GM04504 (cell line): Measurements from ENCODE around the gene LARP4.
"Not testable (repeated sequence)": the region's sequence is repeated elsewhere in the genome, so short reads cannot be mapped to it uniquely, and the experiment has no call there.

ENCODE experiments used
- DNase-seq: peaks from one replicate; pipeline ENCODE4 v3.0.0-alpha.2; 2012; ENCODE audit warnings: low read depth

LARP4 gene

DNA sequence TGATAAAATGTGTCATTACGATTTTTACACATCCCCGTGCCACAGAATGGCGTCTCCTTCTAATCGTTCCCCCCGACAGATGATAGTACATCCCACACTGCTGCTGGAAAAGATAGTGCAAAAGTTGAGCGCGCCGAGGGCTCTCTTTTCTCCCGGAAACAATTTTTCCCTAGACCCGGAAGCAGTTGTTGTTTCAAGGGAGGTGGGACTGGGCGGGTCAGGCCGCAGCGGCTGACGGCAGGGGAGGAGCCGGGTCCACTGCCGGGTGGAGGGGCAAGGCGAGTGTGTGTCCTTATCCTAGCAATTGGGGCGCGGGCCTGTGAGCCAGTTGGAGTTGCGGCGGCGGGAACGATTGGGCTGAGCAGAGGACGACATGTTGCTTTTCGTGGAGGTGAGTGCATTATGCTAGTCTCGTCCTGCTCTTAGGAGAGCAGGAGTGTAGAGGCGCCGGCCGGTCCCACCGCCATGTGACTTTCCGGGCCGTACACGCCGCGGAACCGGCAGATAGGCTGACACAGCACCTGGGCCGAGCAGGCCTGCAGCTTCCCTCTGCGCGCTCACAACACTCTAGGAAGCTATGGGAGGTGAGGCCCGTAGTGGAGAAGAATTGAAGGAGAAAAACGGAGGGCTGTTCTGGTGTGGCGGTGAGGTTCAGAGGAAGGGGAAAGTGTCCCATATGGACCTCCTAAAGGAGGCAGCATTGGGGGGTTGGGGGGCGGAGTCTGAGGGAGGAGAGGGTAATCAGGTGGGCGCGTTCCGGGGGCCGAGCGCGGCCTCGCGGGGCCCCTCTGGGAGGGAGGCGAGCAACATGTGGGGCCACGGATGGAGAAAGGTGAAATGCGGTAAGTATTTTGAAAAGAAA is at the start of gene LARP4:
Gene LARP4 (plus strand): TSS at position 248 of the 862 bp plus-strand sequence. CDS start 126 bp downstream, at position 374.
- peak; percentile 89 for DNase-seq

DNA sequence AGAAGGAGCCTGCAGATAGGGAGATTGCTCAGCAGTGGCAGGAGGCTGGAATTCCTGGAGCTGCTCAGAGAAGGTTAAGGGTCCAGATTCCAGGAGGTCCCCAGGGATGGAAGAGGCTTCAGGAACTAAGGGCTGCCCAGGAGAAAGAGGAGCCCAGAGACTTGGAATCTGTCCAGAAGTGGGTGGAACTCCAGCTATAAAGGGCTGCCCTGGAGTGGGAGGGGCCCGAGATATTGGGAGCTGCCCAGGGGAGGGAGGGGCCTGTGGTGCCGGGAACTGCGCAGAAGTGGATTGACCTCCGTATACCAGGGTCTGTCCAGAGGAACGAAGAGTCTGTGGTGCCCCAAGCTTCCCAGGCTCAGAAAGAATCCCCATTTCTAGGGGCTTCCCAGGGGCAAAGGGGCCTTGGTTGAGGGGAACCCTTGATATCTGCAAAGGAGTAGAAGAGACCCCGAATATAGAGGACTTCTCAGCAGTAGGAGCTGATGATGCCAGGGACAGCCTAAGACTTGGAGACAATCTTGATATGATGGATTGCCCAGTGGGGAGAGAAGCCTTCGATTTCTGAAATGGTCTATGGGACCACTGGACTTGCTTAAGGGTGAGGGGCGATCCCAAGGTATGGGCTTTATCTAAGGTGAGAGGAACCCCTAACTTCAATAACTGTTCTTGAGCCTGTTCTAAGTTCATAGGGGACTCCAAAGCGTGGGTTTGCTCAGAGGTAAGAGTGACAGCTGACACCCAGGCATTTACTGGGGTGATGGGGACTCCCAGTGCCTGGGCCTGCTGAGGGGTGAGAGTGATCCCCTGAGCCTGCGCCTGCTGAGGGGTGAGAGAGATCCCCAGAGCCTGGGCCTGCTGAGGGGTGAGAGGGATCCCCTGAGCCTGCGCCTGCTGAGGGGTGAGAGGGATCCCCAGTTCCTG is 49.3 kb upstream of the LARP4 start:
- no peak for DNase-seq

DNA sequence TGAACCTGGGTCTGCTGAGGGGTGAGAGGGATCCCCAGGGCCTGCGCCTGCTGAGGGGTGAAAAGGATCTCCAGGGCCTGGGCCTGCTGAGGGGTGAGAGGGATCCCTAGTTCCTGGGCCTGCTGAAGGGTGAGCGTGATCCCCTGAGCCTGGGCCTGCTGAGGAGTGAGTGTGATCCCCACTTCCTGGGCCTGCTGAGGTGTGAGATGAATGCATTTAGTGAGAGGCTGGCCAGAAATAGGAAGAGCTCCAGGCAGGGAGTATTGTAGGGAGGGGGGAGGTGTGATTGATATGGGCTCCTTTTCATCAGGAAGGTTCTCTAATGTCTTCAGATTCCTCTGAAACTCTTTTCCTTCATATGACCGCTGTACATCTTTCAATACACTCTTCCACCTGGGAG is 47.3 kb upstream of the LARP4 start:
- DNase-seq: no peak

DNA sequence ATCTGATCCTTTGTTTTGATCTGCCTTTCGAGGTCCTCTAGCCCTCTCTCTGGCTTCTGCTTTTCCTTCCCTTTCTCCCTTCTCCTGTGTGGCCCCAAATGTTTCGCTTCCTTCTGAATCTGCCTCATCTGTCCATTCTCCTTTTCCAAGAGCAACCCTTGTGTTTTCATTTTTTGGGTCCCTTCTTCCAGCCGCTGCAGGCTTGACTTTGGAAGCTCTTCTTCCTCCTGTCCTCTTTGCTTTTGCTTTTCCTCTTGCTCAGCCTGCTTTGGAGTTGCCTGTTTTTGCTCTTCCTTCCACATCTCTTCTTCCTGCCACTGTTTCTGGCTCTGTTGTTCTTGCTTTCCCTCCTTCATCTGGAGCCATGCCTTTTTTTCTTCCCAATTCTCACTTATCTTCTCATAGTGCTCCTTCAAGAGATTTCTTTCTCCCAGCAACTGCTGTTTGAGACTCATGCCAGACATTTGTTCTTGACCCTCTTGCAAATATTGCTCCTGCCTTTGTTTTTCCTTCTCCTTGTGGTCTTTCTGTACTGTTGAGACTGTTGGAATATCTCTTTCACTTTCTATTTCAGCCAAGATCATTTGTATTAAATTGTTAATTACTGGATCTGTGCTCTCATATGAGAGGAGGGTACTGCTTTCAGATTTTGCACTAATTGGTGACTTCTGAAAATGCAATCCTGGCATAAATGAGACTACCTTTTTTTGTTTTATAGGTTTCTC is 46.7 kb upstream of the LARP4 start:
- no peak for DNase-seq

DNA sequence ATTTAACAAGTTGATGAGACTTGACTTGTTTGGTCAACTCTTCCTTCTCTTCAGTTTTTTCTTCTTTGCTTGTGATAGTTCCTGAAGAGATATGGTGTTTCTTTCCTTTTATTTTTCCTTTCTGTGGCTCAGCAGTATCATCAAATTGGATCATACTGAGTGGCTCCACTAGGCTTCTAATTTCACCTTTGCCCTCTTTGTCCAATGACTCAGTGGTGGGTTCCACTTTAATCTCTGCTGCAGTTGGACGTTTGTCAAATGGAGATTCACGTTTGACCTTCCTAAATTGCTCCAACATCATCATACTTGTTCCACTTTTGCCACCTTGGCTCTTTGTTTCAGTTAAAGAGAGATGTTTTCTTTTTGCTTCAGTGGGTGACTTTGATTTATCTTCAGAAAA is 45.8 kb upstream of the LARP4 start:
- DNase-seq: no peak

DNA sequence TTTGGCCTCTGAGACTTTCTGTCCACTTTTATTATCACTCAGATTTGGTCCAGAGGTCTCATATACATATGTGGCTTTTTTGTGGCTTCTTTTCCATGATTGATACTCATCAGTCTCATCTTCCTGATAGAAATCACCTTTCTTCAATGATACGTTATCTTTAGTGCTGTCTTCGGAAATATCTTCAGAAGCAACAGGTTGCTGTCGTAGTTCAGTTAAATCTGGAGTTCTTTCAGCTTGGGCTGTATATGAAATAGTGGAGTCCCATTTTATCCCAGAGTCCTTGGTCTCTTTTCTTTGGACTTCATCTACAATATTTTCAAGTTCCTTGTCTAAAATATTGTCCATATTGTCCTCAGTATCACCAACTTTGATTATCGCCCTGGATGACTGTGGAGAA is 45.3 kb upstream of the LARP4 start:
- DNase-seq: no peak

DNA sequence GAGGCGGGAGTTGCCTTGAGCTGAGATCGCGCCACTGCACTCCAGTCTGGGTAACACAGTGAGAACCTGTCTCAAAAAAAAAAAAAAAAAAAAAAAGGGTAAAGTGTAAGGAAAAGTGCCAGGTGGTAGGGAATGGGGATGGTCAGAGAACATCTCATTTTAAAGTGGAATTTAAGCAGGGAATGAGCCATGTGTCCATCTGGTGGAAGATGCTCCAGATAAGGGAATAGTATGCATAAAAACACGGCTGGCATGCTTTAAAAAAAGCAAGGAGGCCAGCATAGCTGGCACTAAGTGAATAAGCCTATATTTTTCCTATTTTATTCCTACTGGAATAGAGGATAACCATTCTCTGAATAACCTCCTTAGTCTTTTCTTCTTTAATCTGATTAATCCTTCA is 38.0 kb upstream of the LARP4 start:
- DNase-seq: no peak

DNA sequence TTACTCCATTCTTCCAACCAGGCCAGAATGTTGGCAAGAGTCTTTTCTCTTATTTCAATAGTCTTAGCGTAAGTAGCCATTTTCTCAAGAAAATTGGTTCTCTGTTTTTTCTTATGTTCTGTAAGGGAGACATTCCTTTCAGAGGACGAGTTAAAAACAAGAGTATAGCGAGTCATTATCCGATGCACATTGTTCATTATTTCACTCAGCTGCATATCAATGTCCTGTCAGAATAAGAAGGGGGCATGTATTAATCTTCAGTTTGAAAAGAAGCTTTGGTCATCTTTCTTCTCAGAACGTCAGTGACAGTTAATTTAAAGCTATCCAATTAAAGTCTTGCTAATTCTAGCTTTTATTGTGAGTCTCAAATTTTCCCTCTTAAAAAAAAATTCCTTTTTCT is 37.5 kb upstream of the LARP4 start:
- no peak for DNase-seq

DNA sequence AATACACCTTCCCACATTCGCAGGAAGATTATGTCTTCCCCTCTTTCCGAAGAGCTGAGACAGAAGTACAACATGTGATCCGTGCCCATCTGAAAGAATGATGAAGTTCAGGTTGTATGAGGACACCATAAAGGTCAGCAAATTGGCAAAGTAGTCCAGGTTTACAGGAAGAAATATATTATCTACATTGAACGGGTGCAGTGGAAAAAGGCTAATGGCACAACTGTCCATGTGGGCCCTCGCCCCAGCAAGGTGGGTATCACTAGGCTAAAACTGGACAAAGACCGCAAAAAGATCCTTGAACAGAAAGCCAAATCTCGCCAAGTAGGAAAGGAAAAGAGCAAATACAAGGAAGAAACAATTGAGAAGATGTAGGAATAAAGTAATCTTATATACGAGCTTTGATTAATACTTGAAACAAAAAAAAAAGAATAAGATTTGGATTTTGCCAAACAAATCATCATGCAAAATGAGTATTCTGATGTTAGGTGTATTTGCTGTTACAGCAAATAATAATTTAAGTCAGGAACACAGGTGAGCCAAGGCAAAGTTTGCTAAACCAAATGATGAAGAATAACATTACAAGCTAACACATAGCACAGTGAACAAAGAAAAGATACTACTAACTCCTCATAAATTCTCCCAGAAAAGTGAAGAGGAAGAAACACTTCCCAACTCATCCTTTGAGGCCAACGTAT is 34.8 kb upstream of the LARP4 start:
- DNase-seq: no peak

DNA sequence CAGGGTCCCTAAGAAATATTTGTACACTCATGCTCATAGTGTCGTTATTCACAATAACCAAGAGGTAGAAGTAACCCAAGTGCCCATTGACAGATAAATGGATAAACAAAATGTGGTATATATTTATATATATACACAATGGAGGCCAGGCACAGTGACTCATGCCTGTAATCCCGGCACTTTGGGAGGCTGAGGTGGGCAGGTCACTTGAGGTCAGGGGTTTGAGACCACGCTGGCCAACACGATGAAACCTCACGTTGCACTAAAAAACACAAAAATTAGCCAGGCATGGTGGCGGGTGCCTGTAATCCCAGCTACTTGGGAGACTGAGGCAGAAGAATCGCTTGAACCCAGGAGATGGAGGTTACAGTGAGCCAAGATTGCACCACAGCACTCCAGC is 30.0 kb upstream of the LARP4 start:
- DNase-seq: not testable (repeated sequence)

DNA sequence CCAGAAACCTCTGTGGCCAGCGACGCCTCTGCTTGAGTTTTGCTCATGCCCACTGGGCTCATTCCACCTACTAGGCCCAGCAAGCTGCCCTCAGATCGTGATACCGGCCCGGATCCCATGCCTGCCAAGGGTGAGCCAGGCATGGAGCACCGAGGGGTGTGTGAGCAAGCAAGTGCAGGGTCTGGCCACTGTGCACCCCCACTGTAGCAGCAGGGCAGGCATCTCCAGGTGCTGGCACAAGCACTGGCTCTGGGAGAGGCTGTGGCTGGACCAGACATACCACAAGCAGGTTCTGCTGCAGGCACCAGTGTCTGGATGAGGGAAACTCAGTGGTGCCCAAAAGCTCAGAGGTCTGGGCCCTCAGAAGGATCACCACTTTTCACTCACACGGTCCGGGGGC is 24.9 kb upstream of the LARP4 start:
- no peak for DNase-seq

DNA sequence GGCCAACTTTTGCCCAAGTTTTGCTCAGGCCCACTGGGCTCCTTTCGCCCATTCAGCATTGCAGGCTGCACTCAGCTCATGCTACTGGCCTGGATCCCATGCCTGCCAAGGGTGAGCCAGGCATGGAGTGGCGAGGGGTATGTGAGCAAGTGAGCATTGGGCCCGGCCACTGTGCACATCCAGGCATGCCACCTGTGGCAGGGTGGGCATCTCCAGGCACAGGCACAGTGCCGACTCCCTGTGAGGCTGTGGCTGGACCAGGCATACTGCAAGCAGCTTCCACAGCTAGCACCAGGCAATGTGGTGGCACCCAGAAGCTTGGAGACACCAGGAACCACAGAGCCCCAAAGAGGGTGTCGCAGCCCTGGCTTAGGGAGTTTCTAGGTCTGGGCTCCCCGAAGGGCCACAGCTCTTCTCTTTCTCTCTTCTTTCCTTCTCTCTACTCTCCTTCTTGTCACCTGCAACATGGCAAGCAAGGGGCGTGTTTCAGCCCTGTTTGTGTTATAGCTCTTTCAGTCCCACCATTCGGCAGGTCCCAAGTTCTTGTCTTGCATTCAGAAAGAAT is 19.8 kb upstream of the LARP4 start:
- DNase-seq: no peak

DNA sequence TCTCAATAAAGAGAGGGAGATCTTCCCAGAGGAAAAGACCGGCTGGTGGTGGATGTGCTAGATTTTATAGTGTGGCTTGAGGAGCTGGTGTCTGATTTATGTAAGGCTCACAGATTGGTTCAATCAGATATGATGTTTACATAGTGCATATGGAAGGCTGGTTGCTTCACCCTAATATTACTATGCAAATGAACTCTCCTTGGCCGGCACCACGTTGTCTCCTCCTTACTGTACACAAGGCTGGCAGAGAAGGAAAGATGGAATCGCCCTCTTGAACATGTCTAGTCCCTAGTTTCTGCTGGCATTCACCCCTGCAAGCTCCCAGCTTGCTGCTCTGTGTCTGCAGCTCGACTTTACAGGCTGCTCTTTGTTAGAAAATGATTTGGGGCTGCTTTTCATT is 13.2 kb upstream of the LARP4 start:
- DNase-seq: no peak

DNA sequence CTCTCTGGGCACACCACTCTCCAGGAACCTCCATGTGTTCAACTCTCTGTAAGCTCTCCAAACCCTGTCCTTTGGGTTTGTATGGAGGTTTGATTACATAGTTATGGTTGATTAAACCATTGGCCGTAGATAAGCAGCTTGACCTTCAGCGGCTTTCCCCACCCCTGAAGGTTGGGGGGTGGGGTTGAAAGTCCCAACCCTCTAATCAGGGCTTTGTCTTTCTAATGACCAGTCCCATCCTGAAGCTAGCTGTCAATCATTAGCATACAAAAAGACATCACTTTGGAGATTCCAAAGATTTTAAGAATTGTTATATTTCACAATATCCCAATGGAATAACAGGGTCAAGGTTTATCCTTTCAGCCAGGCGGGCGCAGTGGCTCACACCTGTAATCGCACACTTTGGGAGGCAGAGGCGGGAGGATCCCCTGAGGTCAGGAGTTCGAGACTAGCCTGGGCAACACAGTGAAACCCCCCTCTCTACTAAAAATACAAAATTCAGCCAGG is 12.7 kb upstream of the LARP4 start:
- no peak for DNase-seq

DNA sequence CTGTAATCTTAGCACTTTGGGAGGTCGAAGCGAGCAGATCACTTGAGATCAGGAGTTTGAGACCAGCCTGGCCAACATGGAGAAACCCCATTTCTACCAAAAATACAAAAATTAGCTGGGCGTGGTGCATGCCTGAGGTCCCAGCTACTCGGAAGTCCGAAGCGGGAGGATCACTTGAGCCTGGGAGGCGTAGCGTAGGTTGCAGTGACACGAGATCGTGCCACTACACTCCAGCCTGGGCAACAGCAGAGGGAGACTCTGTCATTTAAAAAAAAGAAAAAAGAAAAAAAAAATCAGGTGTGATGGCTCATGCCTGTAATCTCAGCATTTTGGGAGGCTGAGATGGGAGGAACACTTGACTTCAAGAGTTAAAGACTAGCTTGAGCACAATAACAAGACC is 11.9 kb upstream of the LARP4 start:
- not testable (repeated sequence) for DNase-seq

DNA sequence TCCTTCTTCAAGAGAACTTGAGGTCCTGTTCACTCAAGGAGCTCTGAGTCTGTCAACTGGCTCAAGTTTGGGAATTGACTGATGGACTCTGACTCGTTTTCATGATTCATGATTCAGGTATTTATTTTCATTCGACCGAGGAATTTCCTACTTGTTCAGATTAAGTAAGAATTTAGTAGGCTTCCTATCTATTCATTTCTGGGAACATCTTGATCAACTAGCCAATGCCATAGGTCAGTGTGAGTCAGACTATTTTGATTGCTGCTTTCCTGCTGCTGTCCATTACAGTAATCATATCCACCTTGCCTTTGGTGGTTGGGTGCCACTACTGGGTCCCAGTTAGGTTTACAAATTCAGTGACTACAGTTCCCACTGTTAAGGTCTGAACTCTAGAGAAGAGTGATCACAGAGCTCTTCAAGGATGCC is 10.4 kb upstream of the LARP4 start:
- peak; percentile 80 for DNase-seq

DNA sequence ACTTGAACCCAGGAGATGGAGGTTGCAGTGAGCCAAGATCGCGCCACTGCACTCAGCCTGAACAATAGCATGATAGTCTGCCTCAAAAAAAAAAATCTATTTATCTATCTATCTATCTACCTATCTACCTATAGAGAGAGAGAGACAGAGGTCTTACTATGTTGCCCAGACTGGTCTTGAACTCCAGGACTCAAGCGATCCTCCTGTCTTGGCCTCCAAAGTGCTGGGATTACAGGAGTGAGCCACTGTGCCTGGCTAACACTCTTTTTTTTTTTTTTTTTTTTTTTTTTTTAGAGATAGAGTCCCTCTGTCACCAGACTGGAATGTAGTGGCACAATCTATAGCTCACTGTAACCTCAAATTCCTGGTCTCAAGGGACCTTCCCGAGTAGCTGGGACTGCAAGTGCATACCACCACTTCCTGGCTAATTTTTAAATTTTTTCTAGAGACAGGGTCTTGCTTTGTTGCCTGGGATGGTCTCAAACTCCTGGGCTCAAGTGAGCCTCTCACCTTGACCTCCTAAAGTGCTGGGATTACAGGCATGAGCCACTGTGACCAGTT is 6.1 kb upstream of the LARP4 start:
- no peak for DNase-seq

DNA sequence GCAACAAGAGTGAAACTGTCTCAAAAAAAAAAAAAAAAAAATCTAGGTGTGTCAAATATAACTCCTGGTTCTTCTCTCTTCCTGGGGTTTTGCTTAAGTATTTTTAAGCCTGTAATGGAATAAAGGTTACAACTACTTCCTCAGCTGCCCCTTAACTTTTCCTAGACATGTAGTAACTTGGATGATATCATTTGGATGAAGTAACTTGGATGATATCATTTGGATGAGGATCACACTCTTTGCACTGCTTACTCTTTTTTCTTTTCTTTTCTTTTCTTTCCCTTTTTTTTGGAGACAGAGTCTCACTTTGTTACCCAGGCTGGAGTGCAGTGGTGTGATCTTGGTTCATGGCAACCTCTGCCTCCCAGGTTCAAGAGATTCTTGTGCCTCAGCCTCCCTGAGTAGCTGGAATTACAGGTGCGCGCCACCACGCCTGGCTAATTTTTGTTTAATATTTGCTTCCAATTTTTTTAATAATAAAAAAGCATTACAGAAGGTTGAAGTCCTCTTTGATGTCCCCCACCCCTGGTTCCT is 3.5 kb upstream of the LARP4 start:
- DNase-seq: no peak

DNA sequence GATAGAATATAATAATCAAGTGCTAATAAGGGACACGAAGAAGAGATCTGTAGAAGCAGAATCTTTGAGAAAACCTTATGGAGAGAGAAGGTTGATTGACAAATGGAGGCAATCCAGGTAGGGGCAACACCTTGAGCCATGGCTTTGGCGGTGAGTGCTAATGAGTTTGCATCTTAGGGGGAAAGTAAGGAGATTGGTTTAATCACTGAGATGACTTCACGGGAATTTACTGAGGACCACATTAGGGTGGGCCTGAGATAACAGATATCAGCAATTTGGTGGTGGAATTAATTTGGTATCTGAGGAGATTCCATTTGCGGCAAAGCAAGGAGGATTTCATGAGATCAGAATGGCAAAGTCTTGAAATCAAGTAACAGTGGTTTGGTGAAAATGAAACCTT is 1.8 kb upstream of the LARP4 start:
- DNase-seq: no peak

DNA sequence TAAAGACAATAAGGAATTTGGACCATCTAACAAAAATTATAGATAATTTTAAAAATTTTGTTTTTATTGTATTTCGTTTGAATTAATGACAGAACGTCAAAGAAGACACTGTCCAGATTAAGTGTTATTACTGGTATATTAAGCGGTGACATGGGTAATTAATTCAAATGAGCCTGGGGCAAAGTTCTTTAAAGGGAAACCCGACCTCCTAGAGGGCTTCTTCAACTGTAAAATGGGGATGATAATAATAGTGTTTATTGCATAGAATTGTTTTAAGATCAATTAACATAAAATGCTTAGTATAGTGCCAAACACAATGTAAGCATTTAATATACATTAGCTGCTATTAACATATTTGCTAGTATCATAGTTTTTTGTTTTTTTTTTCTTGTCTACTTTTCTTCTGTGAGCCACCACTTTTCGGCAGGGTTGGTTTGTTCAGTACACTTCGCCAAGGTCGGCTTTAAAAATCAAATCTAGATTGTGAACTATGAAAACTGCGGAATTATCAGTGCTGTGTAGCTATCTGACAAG is 514 bp upstream of the LARP4 start:
- no peak for DNase-seq
